Astrocyte (in vitro differentiated cells and primary cell): ENCODE measurements around the gene ACOX3. TPM values are rescaled to one million over a fixed set of nuclear protein-coding genes. Genes with fewer than 3 reads are reported as not detected.

Experiments used
- DNase-seq: peaks from one replicate; pipeline ENCODE4 v3.0.0-alpha.2; 2010; ENCODE audit warnings: low read depth
- FAIRE-seq: peaks from 2 replicates; lab custom pipeline; 2011; peaks lifted over from hg19 to GRCh38; lab: Jason Lieb, UNC
- H2AFZ ChIP-seq: 2 replicates; pipeline ENCODE4 v1.6.0; 2012; ENCODE audit warnings: low read depth, low read length, inconsistent platforms
- H3K27ac ChIP-seq: 2 replicates; pipeline ENCODE4 v1.5.1; 2011; ENCODE audit warnings: low read depth, low read length, inconsistent platforms
- H3K27me3 ChIP-seq: 2 replicates; pipeline ENCODE4 v1.6.0; 2011; ENCODE audit warnings: low read length, inconsistent platforms; ENCODE audit not compliant: insufficient read depth
- H3K36me3 ChIP-seq: 2 replicates; pipeline ENCODE4 v1.5.1; 2011; ENCODE audit warnings: low read length, inconsistent platforms; ENCODE audit not compliant: insufficient read depth
- H3K4me1 ChIP-seq: 2 replicates; pipeline ENCODE4 v1.5.1; 2011; ENCODE audit warnings: low read length, inconsistent platforms; ENCODE audit not compliant: insufficient read depth
- H3K4me2 ChIP-seq: 2 replicates; pipeline ENCODE4 v1.6.0; 2012; ENCODE audit warnings: low read length, inconsistent platforms
- H3K4me3 ChIP-seq: 2 replicates; pipeline ENCODE4 v1.5.1; 2011; ENCODE audit warnings: low read depth, mild to moderate bottlenecking, low read length, inconsistent platforms; ENCODE audit not compliant: insufficient read depth
- H3K79me2 ChIP-seq: 2 replicates; pipeline ENCODE4 v1.6.0; 2012; ENCODE audit warnings: mild to moderate bottlenecking, low read length, inconsistent platforms; ENCODE audit not compliant: insufficient read depth
- H3K9ac ChIP-seq: 2 replicates; pipeline ENCODE4 v1.6.0; 2012; ENCODE audit warnings: mild to moderate bottlenecking, low read length, inconsistent platforms
- H3K9me3 ChIP-seq: 2 replicates; pipeline ENCODE4 v1.5.1; 2012; ENCODE audit warnings: low read depth, mild to moderate bottlenecking, low read length, inconsistent platforms; ENCODE audit not compliant: insufficient read depth
- H4K20me1 ChIP-seq: 2 replicates; pipeline ENCODE4 v1.6.0; 2012; ENCODE audit warnings: low read length, inconsistent platforms; ENCODE audit not compliant: insufficient read depth
- H3K27ac Mint-ChIP-seq: one replicate; pipeline ENCODE4 v1.8.0; 2021; ENCODE audit warnings: mild to moderate bottlenecking, mixed read lengths; ENCODE audit not compliant: unreplicated experiment
- H3K27me3 Mint-ChIP-seq: one replicate; pipeline ENCODE4 v1.8.0; 2021; ENCODE audit warnings: low read depth, mixed read lengths; ENCODE audit not compliant: unreplicated experiment
- H3K36me3 Mint-ChIP-seq: one replicate; pipeline ENCODE4 v1.8.0; 2021; ENCODE audit warnings: low read depth, mixed read lengths; ENCODE audit not compliant: unreplicated experiment
- H3K4me1 Mint-ChIP-seq: one replicate; pipeline ENCODE4 v1.8.0; 2021; ENCODE audit warnings: low read depth, mixed read lengths; ENCODE audit not compliant: unreplicated experiment
- H3K4me3 Mint-ChIP-seq: one replicate; pipeline ENCODE4 v1.8.0; 2021; ENCODE audit warnings: mild to moderate bottlenecking, moderate library complexity, mixed read lengths; ENCODE audit not compliant: unreplicated experiment
- H3K9me3 Mint-ChIP-seq: one replicate; pipeline ENCODE4 v1.8.0; 2021; ENCODE audit warnings: mild to moderate bottlenecking, mixed read lengths; ENCODE audit not compliant: unreplicated experiment
- EZH2 ChIP-seq: IDR thresholded peaks from 2 replicates; pipeline ENCODE4 v1.6.1; 2012; ENCODE audit warnings: mild to moderate bottlenecking, low read length, inconsistent platforms; ENCODE audit not compliant: insufficient read depth
- total RNA-seq: library from RNA; stranded (reverse); gene quantifications from 2 replicates; pipeline ENCODE4 v1.2.1, GENCODE V29; 2021
- TF ChIP-seq, protein P1 (sequence below): IDR thresholded peaks from 2 replicates; pipeline ENCODE4 v1.5.1; 2011; ENCODE audit warnings: low read depth, mild to moderate bottlenecking, inconsistent platforms, low read length, moderate library complexity; ENCODE audit not compliant: insufficient read depth

The ACOX3 gene
- total RNA-seq, 1 donor from 2014 or later: 45.6 TPM

DNA sequence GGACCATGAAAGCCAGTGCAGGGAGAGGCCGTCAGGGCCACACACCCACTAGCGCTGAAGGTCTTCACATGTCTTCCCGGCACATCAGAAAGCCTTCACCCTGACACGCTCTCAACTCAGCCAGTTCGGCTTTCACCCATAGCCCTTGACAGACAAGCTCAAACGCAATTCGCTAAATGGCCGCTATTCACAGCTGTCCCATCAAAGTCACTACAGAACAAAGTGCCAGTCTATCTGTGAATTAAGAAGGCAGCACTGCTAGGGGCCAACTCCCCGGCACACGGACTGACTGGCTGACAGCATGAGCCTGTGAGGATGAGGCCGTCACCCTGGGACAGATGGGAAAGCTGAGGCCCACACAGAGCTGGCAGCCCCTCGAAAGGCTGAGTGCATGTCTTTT, 45.7 kb downstream of the ACOX3 start:
- H3K9ac ChIP-seq: no peak overlapping the region
- H2AFZ ChIP-seq: no peak overlapping the region
- DNase-seq (no peak), FAIRE-seq (no peak)
- no peaks in the 10 kb centered on the region for H3K27me3 Mint-ChIP-seq
- peak overlapping the region; percentile 71 for H3K4me2 ChIP-seq
- H3K9me3 Mint-ChIP-seq: no peaks in the 10 kb centered on the region
- no peak overlapping the region for H3K4me3 ChIP-seq
- peaks cover 29% of the 10 kb centered on the region for H3K4me1 Mint-ChIP-seq
- H3K36me3 ChIP-seq: peaks cover 2% of the 10 kb centered on the region
- H3K36me3 Mint-ChIP-seq: peaks cover 26% of the 10 kb centered on the region
- H3K4me1 ChIP-seq: peaks cover 35% of the 10 kb centered on the region
- H4K20me1 ChIP-seq: peaks cover 54% of the 10 kb centered on the region
- TF ChIP-seq EZH2: no peak
- TF ChIP-seq, protein P1, sequence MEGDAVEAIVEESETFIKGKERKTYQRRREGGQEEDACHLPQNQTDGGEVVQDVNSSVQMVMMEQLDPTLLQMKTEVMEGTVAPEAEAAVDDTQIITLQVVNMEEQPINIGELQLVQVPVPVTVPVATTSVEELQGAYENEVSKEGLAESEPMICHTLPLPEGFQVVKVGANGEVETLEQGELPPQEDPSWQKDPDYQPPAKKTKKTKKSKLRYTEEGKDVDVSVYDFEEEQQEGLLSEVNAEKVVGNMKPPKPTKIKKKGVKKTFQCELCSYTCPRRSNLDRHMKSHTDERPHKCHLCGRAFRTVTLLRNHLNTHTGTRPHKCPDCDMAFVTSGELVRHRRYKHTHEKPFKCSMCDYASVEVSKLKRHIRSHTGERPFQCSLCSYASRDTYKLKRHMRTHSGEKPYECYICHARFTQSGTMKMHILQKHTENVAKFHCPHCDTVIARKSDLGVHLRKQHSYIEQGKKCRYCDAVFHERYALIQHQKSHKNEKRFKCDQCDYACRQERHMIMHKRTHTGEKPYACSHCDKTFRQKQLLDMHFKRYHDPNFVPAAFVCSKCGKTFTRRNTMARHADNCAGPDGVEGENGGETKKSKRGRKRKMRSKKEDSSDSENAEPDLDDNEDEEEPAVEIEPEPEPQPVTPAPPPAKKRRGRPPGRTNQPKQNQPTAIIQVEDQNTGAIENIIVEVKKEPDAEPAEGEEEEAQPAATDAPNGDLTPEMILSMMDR: no peak
- H3K27me3 ChIP-seq: no peaks in the 10 kb centered on the region
- H3K79me2 ChIP-seq: no peaks in the 10 kb centered on the region
- H3K27ac ChIP-seq: no peak overlapping the region
- H3K9me3 ChIP-seq: no peaks in the 10 kb centered on the region
- H3K4me3 Mint-ChIP-seq: no peak overlapping the region
- H3K27ac Mint-ChIP-seq: peak overlapping the region; percentile 47

DNA sequence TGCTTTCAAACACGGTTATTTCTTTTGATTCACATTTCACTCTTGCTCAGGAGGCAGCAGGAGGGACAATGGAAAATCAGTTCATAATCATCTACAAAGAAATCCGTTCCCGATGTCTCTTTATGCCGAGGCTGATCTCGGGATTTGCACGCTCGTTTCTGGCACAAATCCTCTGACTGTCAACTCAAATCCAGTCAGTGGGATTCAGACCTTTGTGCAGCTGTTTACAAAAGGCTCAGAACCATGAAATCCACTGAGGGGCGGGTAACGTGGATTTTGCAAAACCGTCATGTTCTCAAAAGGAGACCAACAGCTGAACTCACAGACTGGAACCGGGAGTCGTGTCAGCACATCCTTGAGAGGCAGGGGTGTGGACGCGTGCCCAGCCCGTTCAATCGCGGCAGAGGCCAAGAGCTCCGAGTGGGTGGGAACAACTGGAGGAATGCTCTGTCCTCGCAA, 46.4 kb downstream of the ACOX3 start:
- Histone ChIP-seq H3K9ac (peak overlapping the region; percentile 44), H3K79me2 (no peaks in the 10 kb centered on the region), H2AFZ (no peak overlapping the region), H3K36me3 (peaks cover 2% of the 10 kb centered on the region), H3K27ac (peak overlapping the region; percentile 47), H3K4me1 (peaks cover 35% of the 10 kb centered on the region), H3K4me2 (peak overlapping the region; percentile 71), H4K20me1 (peaks cover 56% of the 10 kb centered on the region), H3K4me3 (no peak overlapping the region), H3K9me3 (no peaks in the 10 kb centered on the region), H3K27me3 (no peaks in the 10 kb centered on the region)
- Mint-ChIP-seq H3K9me3 (no peaks in the 10 kb centered on the region), H3K27ac (peak overlapping the region; percentile 34), H3K36me3 (peaks cover 25% of the 10 kb centered on the region), H3K4me1 (peaks cover 29% of the 10 kb centered on the region), H3K4me3 (no peak overlapping the region), H3K27me3 (no peaks in the 10 kb centered on the region)
- DNase-seq: peak; percentile 68
- no peak for FAIRE-seq
- no peak for TF ChIP-seq EZH2
- TF ChIP-seq, protein P1: no peak

DNA sequence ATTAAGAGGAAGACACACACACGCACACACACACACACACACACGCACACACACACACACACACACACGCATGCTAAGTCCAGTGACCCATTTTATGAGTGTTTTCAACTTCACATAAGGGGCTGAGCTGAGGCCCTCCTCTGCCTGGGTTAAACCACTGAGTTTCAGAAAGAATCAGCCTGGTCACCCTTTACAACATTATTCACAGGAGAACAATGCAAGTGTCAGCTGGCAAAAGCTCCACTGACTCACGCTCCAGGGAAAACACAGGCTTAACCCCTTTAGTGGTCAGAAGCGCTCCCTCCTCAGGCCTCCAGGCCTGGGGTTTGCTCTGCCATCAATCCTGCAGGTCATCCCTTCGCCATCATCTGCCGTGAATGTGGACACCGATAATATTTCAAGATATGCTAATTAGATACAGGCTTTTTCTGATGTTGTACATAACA, 46.9 kb downstream of the ACOX3 start:
- Histone ChIP-seq H3K36me3 (peaks cover under 1% of the 10 kb centered on the region), H3K27ac (peak overlapping the region; percentile 47), H3K27me3 (no peaks in the 10 kb centered on the region), H2AFZ (no peak overlapping the region), H4K20me1 (peaks cover 56% of the 10 kb centered on the region), H3K9ac (peak overlapping the region; percentile 44), H3K4me2 (peak overlapping the region; percentile 71), H3K79me2 (no peaks in the 10 kb centered on the region), H3K4me1 (peaks cover 35% of the 10 kb centered on the region), H3K9me3 (no peaks in the 10 kb centered on the region), H3K4me3 (no peak overlapping the region)
- DNase-seq (peak; percentile 99), FAIRE-seq (peak; percentile 99)
- Mint-ChIP-seq H3K36me3 (peaks cover 25% of the 10 kb centered on the region), H3K9me3 (no peaks in the 10 kb centered on the region), H3K27ac (peak overlapping the region; percentile 16), H3K4me1 (peaks cover 29% of the 10 kb centered on the region), H3K27me3 (no peaks in the 10 kb centered on the region), H3K4me3 (no peak overlapping the region)
- TF ChIP-seq, protein P1: peak; percentile 8
- TF ChIP-seq EZH2: no peak
